ENCODE results near the gene LOXHD1. TPM values are rescaled to one million over a fixed set of nuclear protein-coding genes. Genes with fewer than 3 reads are reported as not detected.
A peak's percentile ranks its signal among the peaks of the same experiment; 100 is the strongest.

Gene LOXHD1
- total RNA-seq, 1 donor from 2014 or later: 2.9 TPM

DNA sequence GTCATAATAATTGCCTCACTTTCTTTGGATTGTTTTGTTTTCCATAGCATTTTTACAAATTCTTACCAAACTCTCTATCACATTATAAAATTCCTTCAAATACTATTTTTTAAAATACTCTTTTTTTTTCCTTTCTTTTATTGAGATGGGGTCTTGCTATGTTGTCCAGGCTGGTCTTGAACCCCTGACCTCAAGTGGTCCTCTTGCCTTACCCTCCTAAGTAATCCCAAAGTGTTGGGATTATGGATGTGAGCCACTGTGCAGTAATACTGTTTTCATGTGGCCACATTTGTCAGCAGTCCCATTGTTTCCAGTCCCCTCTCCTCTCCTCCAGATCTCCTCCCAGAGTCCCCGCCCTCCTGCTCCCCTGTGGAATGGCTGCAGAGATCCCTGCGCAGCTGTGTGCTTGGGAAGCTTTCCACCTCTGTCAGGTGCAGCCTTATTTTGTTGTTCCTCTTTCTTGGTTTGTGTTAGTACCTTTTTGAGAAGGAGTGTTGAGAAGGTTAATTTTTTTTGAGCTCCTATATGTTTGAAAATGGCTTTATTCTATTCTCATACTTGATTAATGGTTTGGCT, 227.3 kb downstream of the LOXHD1 start:
- Histone ChIP-seq H3K27ac (no peak overlapping the region), H3K27me3 (ENCODE audit: low read depth) (no peaks in the 10 kb centered on the region), H3K4me3 (no peak overlapping the region), H3K4me1 (no peaks in the 10 kb centered on the region), H3K9me3 (no peaks in the 10 kb centered on the region), H3K36me3 (no peaks in the 10 kb centered on the region)
- DNase-seq (no peak), ATAC-seq (no peak)
- intact Hi-C loops (cut with DNase I): no loop called here
- TF ChIP-seq, protein P1, sequence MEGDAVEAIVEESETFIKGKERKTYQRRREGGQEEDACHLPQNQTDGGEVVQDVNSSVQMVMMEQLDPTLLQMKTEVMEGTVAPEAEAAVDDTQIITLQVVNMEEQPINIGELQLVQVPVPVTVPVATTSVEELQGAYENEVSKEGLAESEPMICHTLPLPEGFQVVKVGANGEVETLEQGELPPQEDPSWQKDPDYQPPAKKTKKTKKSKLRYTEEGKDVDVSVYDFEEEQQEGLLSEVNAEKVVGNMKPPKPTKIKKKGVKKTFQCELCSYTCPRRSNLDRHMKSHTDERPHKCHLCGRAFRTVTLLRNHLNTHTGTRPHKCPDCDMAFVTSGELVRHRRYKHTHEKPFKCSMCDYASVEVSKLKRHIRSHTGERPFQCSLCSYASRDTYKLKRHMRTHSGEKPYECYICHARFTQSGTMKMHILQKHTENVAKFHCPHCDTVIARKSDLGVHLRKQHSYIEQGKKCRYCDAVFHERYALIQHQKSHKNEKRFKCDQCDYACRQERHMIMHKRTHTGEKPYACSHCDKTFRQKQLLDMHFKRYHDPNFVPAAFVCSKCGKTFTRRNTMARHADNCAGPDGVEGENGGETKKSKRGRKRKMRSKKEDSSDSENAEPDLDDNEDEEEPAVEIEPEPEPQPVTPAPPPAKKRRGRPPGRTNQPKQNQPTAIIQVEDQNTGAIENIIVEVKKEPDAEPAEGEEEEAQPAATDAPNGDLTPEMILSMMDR (IDR thresholded peaks at IDR 0.05): no peak

DNA sequence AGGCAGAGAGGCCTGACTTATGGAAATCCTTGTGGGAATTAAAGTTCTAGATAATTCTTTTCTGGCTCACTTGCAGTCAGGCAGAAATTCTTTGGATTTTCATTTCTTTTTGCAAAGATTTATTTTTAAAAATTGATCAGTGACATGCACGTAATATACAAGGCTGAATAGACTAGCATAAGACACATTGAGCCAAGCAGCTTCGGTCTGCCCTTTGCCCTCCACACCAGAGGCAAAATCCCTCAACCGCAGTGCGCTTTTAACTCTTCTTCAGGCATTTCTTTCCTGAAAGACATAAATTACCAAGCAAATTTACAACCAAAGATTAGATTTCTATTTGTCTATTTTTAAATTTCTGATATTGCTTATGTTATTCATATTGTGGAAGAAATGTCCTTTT, 227.9 kb downstream of the LOXHD1 start:
- intact Hi-C loops (cut with DNase I): no loop called here
- no peaks in the 10 kb centered on the region for H3K27me3 ChIP-seq (ENCODE audit: low read depth)
- no peak for ATAC-seq
- TF ChIP-seq, protein P1 (IDR thresholded peaks at IDR 0.05): no peak
- H3K4me3 ChIP-seq: no peak overlapping the region
- H3K4me1 ChIP-seq: no peaks in the 10 kb centered on the region
- DNase-seq: no peak
- no peaks in the 10 kb centered on the region for H3K9me3 ChIP-seq
- H3K27ac ChIP-seq: no peak overlapping the region
- H3K36me3 ChIP-seq: no peaks in the 10 kb centered on the region

DNA sequence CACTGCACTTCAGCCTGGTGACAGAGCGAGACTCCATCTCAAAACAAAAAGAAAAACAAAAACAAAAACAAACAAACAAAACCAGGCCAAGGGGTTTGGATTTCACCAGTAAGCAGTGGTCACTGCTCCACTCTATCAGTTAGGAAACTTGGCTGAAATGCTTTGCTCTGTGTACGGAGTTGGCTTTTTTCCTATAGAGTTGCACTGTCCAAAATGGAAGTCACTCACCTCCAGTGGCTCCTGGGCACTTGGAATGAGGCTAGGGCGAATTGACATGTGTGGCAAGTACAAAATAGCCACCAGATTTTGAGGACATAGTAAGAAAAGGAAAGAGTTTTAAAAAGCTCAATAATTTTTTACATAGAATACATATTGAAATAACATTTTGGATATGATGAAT, 228.7 kb downstream of the LOXHD1 start:
- intact Hi-C loops (cut with DNase I): no loop called here
- Histone ChIP-seq H3K4me1 (no peaks in the 10 kb centered on the region), H3K36me3 (no peaks in the 10 kb centered on the region), H3K27me3 (ENCODE audit: low read depth) (no peaks in the 10 kb centered on the region), H3K4me3 (no peak overlapping the region), H3K27ac (no peak overlapping the region), H3K9me3 (no peaks in the 10 kb centered on the region)
- DNase-seq (no peak), ATAC-seq (no peak)
- TF ChIP-seq, protein P1 (IDR thresholded peaks at IDR 0.05): no peak

DNA sequence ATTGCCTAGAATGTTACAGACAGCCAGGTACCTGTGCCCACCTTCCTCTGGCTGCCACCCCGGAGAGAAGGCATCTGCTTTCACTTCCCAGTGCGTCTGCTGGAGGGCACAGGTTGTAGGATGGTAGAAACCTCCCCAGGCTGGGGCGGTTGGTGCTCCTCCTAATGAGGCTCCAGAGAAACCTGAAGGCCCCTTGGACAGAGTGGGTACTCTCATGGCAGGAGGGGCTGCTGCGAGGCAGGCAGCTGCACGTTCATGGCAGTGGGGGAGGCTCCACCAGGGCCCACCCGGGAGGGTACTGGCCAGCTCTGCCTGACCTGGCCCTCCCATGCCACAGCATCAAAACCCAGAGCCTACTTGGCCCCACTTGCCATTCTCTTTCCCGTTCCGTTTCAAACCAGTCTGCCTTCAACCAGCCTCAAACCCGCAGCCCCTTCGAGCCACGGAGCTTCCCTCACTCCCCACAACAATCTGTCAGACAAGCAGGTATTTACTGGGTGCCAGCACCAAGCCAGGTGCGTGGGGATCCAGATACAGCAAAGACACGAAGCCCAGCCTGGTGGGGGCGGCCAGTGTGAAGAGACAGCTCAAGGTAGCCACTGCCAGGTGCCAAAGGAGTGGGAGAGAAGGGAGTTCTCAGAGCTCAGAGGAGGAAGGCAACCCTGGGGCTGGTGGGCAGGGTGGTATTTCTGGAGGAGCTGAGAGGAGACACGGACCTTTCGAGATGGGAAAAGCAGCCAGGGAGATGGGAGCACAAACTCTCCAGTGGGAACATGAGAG, 229.6 kb downstream of the LOXHD1 start:
- ATAC-seq (peak in 1 of 2 donors; percentile 25), DNase-seq (no peak)
- H3K27ac ChIP-seq: no peak overlapping the region
- no peaks in the 10 kb centered on the region for H3K27me3 ChIP-seq (ENCODE audit: low read depth)
- H3K9me3 ChIP-seq: no peaks in the 10 kb centered on the region
- H3K36me3 ChIP-seq: no peaks in the 10 kb centered on the region
- TF ChIP-seq, protein P1 (IDR thresholded peaks at IDR 0.05): no peak
- intact Hi-C loops (cut with DNase I): no loop called here
- H3K4me3 ChIP-seq: no peak overlapping the region
- no peaks in the 10 kb centered on the region for H3K4me1 ChIP-seq

Other genes with a start within 250 kb of the LOXHD1 start
- gene ST8SIA5, start 99.8 kb upstream of the LOXHD1 start, total RNA-seq: not detected

Measured in lower lobe of right lung (tissue), 2 donors.